Thyroid gland (tissue), 4 donors: ENCODE data around the gene PSMD3. TPM values are rescaled to one million over a fixed set of nuclear protein-coding genes. Genes with fewer than 3 reads are reported as not detected.
A peak's percentile ranks its signal among the peaks of the same experiment; 100 is the strongest.

Source experiments
- DNase-seq, 2 donors: peaks; one replicate each; pipeline ENCODE4 v3.0.0-alpha.2; 2019
- H3K27ac ChIP-seq, 3 donors: fragments of 200-600 bp; sonication (generic); 1 replicate in 2 of 3; 2 replicates in 1 of 3; pipeline ENCODE4 v1.5.1; 2016 to 2019; ENCODE audit warnings: mild to moderate bottlenecking in 1 of 3, moderate library complexity in 1 of 3
- H3K27me3 ChIP-seq: fragments of 200-600 bp; sonication (generic); one replicate; pipeline ENCODE4 v1.5.1; 2019
- H3K36me3 ChIP-seq, 2 donors: fragments of 200-600 bp; sonication (generic); one replicate each; pipeline ENCODE4 v1.5.1; 2016 to 2019
- H3K4me1 ChIP-seq, 2 donors: fragments of 200-600 bp; sonication (generic); one replicate each; pipeline ENCODE4 v1.5.1; 2017 to 2019
- H3K4me3 ChIP-seq, 3 donors: fragments of 200-600 bp; sonication (generic); replicated peaks in 1 of 3; 1 replicate in 2 of 3; 2 replicates in 1 of 3; pipeline ENCODE4 v1.5.1; 2016; ENCODE audit warnings: mild to moderate bottlenecking in 1 of 3
- H3K9me3 ChIP-seq: fragments of 200-600 bp; sonication (generic); one replicate; pipeline ENCODE4 v1.5.1; 2017
- CTCF ChIP-seq, 6 experiments: fragments of 200-600 bp in 3 of 6; fragments of 450-650 bp in 3 of 6; sonication (generic) in 3 of 6; IDR thresholded peaks; one replicate each; pipeline ENCODE4 v1.5.1; 2016 to 2019; ENCODE audit warnings: antibody characterized with exemption in 6 of 6, mild to moderate bottlenecking in 2 of 6, inconsistent platforms in 1 of 6, moderate library complexity in 1 of 6
- POLR2A ChIP-seq, 2 donors: fragments of 450-650 bp; IDR thresholded peaks; one replicate each; pipeline ENCODE4 v1.6.1; 2017; ENCODE audit warnings: antibody characterized with exemption in 2 of 2, mild to moderate bottlenecking in 2 of 2, moderate library complexity in 1 of 2
- WGBS, 2 donors: methylation state at CpG; one replicate each; pipeline ENCODE4 v1.1.5; 2017; 5-methylcytosine and 5-hydroxymethylcytosine counted together
- intact Hi-C: fragments of 100-400 bp; cut with DNase I; formaldehyde crosslinking; loops from one replicate; pipeline ENCODE4 v1.15.1; 2023
- total RNA-seq, 4 donors: library from RNA; depleted of rRNA; stranded (reverse); fragments of >200 nt; gene quantifications; one replicate each; pipeline ENCODE4 v1.2.3, GENCODE V29; 2016

The PSMD3 gene
- total RNA-seq, 4 donors from 2014 or later: 65.0 to 100 (median 98.8) TPM

- no peak for DNase-seq
- intact Hi-C loops: loop anchor here (5.0 to 10.0 kb wide), 2 partner anchors 65 to 148 kb away; no protein-coding TSS in a partner anchor
- TF ChIP-seq POLR2A (IDR thresholded peaks at IDR 0.05): no peak
- no peak for TF ChIP-seq CTCF (IDR thresholded peaks at IDR 0.05)
- no peak overlapping the region for H3K4me3 ChIP-seq
- H3K36me3 ChIP-seq: peaks cover 0 to 6% of the 10 kb centered on the region in 2 donors
- H3K27ac ChIP-seq: no peak overlapping the region
- H3K27me3 ChIP-seq: no peaks in the 10 kb centered on the region
- peaks cover 37 to 57% of the 10 kb centered on the region in 2 donors for H3K4me1 ChIP-seq
- H3K9me3 ChIP-seq: no peaks in the 10 kb centered on the region
- 79 to 88% methylated on average over 13 to 22 of the region's 24 CpGs for WGBS, 2 donors
Measured at GRCh38 chr17:40019140-40019991, 38.8 kb downstream of the PSMD3 start.

GRCh38 chr17:40020146-40020545 lies 39.5 kb downstream of the PSMD3 start:
- Histone ChIP-seq H3K27me3 (no peaks in the 10 kb centered on the region), H3K9me3 (no peaks in the 10 kb centered on the region), H3K36me3 (peaks cover 0 to 6% of the 10 kb centered on the region in 2 donors), H3K4me3 (no peak overlapping the region), H3K4me1 (peaks cover 44 to 61% of the 10 kb centered on the region in 2 donors), H3K27ac (no peak overlapping the region)
- 92 to 97% methylated on average over 12 to 13 of the region's 13 CpGs for WGBS, 2 donors
- no peak for DNase-seq
- TF ChIP-seq POLR2A (IDR thresholded peaks at IDR 0.05) (no peak), CTCF (IDR thresholded peaks at IDR 0.05) (no peak)
- intact Hi-C loops: no loop called here

- whole genome bisulfite sequencing, 2 donors: 75 to 84% methylated on average over 9 of the region's 9 CpGs
- Histone ChIP-seq H3K9me3 (no peaks in the 10 kb centered on the region), H3K4me3 (no peak overlapping the region), H3K27ac (peak overlapping the region in 2 of 3 donors; percentile 32 to 90), H3K4me1 (peaks cover 56 to 74% of the 10 kb centered on the region in 2 donors), H3K36me3 (peaks cover 0 to 6% of the 10 kb centered on the region in 2 donors), H3K27me3 (no peaks in the 10 kb centered on the region)
- peak in 1 of 2 donors; percentile 22 for DNase-seq
- TF ChIP-seq CTCF (IDR thresholded peaks at IDR 0.05) (no peak), POLR2A (IDR thresholded peaks at IDR 0.05) (no peak)
- intact Hi-C loops: no loop called here
Measured at GRCh38 chr17:40021451-40021971, 40.9 kb downstream of the PSMD3 start.

GRCh38 chr17:40022497-40022896 lies 41.9 kb downstream of the PSMD3 start:
- no peak for TF ChIP-seq POLR2A (IDR thresholded peaks at IDR 0.05)
- TF ChIP-seq CTCF (IDR thresholded peaks at IDR 0.05): no peak
- peaks cover 0 to 6% of the 10 kb centered on the region in 2 donors for H3K36me3 ChIP-seq
- intact Hi-C loops: no loop called here
- peak overlapping the region; percentile 46 to 90 (median 87) for H3K27ac ChIP-seq
- WGBS, 2 donors: 85 to 91% methylated on average over 5 to 6 of the region's 9 CpGs
- H3K9me3 ChIP-seq: no peaks in the 10 kb centered on the region
- peaks cover 61 to 77% of the 10 kb centered on the region in 2 donors for H3K4me1 ChIP-seq
- H3K27me3 ChIP-seq: no peaks in the 10 kb centered on the region
- no peak overlapping the region for H3K4me3 ChIP-seq
- no peak for DNase-seq
